GM19372 (cell line): Measurements from ENCODE around the gene TAF1L.
A peak's percentile ranks its signal among the peaks of the same experiment; 100 is the strongest.

Experiments used
- ATAC-seq: cut with Tn5 transposase; IDR thresholded peaks from one replicate; pipeline ENCODE4 v1.9.1; 2021; ENCODE audit warnings: mild to moderate bottlenecking, low read depth, moderate library complexity; ENCODE audit not compliant: unreplicated experiment

TAF1L gene

DNA sequence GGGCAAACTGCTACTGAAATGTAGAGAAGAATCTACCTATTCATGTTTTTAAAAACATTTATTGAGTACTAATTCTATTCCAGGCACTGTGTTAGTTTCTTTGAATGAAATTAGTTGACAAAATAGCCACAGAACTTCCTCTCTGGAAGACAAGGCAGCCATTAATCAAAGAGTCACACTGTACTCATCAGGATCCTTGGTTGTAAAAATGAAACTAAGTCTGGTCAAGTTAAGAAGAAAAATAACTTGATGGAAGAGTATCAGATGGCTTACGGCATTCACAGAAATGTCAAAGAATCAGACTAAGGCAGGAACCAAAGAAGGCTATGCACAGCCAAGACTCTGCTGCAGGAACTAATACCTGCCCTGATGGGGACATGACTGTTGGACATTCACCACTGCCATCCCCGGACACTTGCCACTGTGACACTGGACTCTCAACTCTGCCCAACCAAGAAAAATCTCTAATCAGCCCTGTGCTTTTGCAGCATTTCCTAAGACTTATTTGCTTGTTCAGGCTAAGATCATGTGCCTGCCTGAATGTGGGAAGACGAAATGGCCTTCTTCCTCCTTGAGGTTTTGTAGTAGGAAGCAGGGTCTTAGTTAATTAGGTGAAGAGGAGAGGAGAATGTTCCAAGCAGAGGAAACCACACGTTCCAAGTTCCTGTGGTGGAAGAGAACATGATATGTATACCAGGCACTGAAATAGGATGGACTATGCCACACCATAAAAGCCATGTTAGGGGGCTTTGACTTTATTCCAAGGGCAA lies 39.2 kb downstream of the TAF1L start:
- no peak for ATAC-seq

GRCh38 chr9:32590898-32591297 lies 44.6 kb downstream of the TAF1L start:
- no peak for ATAC-seq

DNA sequence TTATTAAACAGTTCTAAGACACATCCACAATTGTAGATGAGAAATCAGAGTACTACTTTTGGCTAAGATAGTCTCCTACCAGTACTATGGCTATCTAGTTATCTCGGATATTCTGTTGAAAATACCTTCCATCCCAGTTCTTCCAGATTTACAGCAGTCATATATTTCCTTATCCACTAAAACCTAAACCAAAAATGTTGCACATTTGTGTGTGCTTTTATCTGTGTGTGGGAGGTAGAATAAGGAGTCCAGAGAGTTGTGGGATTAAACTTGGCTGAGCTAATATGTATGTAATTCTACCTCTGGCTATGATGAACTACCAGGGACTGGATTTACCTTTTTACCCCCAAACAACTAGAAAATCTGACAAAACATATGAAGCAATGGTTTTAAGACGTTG lies 45.0 kb downstream of the TAF1L start:
- no peak for ATAC-seq

DNA sequence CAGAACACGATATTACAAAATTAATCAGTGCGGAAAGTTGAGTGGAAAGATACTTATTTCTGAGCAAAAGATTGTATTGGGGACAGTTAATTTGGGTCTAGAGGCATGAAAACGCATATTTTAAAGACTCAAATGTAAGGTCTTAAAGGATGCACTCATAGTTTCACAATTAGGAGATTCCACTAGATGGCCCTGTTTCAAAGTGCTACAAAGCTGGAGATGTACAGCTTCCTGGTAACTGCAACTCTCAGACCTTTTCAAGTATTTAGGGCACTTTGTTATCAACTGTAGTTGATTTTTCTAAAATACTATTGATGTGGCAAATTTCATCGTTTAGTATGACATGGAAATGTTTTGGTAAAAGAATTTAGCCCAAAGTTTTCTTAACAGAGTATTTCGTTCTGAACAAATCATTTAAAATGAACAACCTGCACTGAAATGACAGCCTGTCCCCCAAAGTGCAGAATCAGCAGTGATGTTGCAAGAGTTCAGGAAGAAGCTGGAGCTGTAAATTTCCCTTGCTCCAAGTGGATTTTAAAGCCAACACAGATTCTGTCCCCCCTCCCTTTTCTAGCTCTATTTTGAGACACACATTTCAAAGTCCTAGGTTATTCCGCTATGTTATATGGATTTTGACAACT lies 46.3 kb downstream of the TAF1L start:
- ATAC-seq, result no peak

GRCh38 chr9:32587901-32588300 lies 47.6 kb downstream of the TAF1L start:
- no peak for ATAC-seq

- no peak for ATAC-seq
These were observed 50.7 kb downstream of the TAF1L start for GRCh38 chr9:32584784-32585183.

DNA sequence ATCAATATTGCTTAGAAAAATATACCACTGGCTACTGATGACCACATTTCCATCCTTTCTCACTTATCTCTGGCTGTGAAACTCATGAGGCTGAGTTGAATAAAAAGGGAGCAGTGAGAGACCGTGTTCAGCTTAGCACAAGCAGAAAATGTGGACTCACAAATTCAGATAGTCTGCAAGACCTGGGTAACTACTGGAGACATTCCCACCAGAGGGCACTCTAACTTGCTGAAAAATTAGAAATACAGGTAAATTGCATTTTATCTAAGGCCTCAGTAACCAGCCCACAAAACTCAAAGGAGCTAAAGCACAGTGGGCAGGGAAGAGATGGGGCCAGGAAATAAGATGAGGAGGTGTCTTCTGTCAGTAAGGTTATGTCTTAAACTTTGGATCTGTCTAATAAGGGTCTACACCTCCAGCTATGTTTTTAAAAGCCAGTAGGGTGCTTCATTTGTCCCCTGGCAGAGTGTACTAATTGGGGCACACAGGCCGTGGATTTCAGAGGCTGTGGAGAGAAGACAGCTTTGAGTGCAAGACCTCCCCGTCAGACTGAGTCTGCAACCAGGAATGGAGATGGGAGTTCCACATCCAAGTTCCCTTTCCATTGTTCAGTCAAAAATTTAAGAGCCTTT lies 53.8 kb downstream of the TAF1L start:
- no peak for ATAC-seq

- no peak for ATAC-seq
These were observed 54.7 kb downstream of the TAF1L start for GRCh38 chr9:32580631-32581300.

- ATAC-seq, result peak; percentile 63
These were observed 55.6 kb downstream of the TAF1L start for GRCh38 chr9:32579706-32580331.
